SU-DHL-6 (cell line): ENCODE measurements around the gene COL26A1.

Experiments used
- H2AFZ ChIP-seq: fragments of 200-600 bp; sonication (generic); 2 replicates; pipeline ENCODE4 v1.6.1; 2014; ENCODE audit warnings: low read depth, mild to moderate bottlenecking, moderate library complexity, mixed read lengths, antibody characterized with exemption, low read length; ENCODE audit not compliant: severe bottlenecking
- H3F3A ChIP-seq: fragments of 200-600 bp; shearing (Covaris generic); 2 replicates; pipeline ENCODE4 v1.6.0; 2016; ENCODE audit warnings: antibody characterized with exemption, mild to moderate bottlenecking; ENCODE audit not compliant: insufficient read depth
- H3K27ac ChIP-seq: fragments of 200-600 bp; sonication (generic); 2 replicates; pipeline ENCODE4 v1.5.1; 2016; ENCODE audit warnings: low read depth, mild to moderate bottlenecking, low read length, moderate library complexity, mixed read lengths
- H3K27me3 ChIP-seq: fragments of 200-600 bp; sonication (generic), shearing (Covaris generic); 2 replicates; pipeline ENCODE4 v1.6.0; 2014; ENCODE audit warnings: mild to moderate bottlenecking, low read length
- H3K36me3 ChIP-seq: fragments of 200-600 bp; sonication (generic); 2 replicates; pipeline ENCODE4 v1.6.1; 2014; ENCODE audit warnings: mild to moderate bottlenecking, low read length, mixed read lengths
- H3K4me2 ChIP-seq: fragments of 300-600, 200-600 bp; shearing (Covaris generic), sonication (generic); 2 replicates; pipeline ENCODE4 v1.6.0; 2014; ENCODE audit warnings: low read length, low read depth, mild to moderate bottlenecking; ENCODE audit not compliant: poor library complexity, severe bottlenecking
- H3K4me3 ChIP-seq: fragments of 200-600 bp; sonication (generic); 2 replicates; pipeline ENCODE4 v1.5.1; 2014; ENCODE audit warnings: antibody characterized with exemption, low read length, mild to moderate bottlenecking, mixed read lengths; ENCODE audit not compliant: insufficient read depth, poor library complexity, severe bottlenecking
- H3K79me2 ChIP-seq: fragments of 200-600 bp; sonication (generic); 2 replicates; pipeline ENCODE4 v1.6.1; 2014; ENCODE audit warnings: mild to moderate bottlenecking, low read length, moderate library complexity; ENCODE audit not compliant: insufficient read depth
- H3K9ac ChIP-seq: fragments of 200-600 bp; sonication (generic); 2 replicates; pipeline ENCODE4 v1.7.0; 2014; ENCODE audit warnings: mild to moderate bottlenecking, low read length
- H3K9me2 ChIP-seq: fragments of 200-600 bp; sonication (generic); replicated peaks from 2 replicates; pipeline ENCODE4 v1.6.1; 2014; ENCODE audit warnings: low read length; ENCODE audit not compliant: insufficient read depth
- H3K9me3 ChIP-seq: fragments of 200-600 bp; sonication (generic); 2 replicates; pipeline ENCODE4 v1.6.1; 2014; ENCODE audit warnings: low read length, mixed read lengths; ENCODE audit not compliant: insufficient read depth
- H4K20me1 ChIP-seq: fragments of 200-600 bp; sonication (generic); 2 replicates; pipeline ENCODE4 v1.6.1; 2014; ENCODE audit warnings: low read depth, mild to moderate bottlenecking, antibody characterized with exemption, low read length, moderate library complexity, mixed read lengths
- EZH2phosphoT487 ChIP-seq: fragments of 200-600 bp; sonication (generic), shearing (Covaris generic); conservative IDR thresholded peaks from 2 replicates; pipeline ENCODE4 v1.6.1; 2018; ENCODE audit warnings: mild to moderate bottlenecking, antibody characterized with exemption, low read length, moderate library complexity, mixed read lengths
- TF ChIP-seq, protein P1 (sequence below): fragments of 200-600 bp; sonication (generic); IDR thresholded peaks from one replicate; pipeline ENCODE4 v1.5.1; 2017; ENCODE audit warnings: antibody characterized with exemption, mild to moderate bottlenecking, low read length, moderate library complexity; ENCODE audit not compliant: insufficient read depth, poor library complexity, severe bottlenecking

COL26A1 gene

DNA sequence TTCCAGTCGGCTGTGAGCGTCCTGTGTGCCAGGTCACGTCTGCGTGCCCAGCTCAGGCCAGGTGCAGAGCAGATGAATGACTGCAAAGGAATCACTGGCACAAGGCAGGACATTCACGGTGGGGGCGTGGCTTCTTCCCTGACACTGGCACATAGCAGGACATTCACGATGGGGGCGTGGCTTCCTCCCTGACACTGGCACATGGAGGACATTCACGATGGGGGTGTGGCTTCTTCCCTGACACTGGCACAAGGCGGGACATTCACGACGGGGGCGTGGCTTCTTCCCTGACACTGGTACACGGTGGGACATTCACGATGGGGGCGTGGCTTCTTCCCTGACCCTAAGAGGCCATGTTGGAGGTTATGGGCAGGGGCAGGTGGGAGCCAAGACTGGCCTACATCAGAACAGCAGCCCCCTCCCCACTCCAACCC lies 202.1 kb downstream of the COL26A1 start:
- no peak overlapping the region for H3K9ac ChIP-seq
- no peak overlapping the region for H3K27ac ChIP-seq
- H3K9me2 ChIP-seq: no peaks in the 10 kb centered on the region
- no peaks in the 10 kb centered on the region for H3K9me3 ChIP-seq
- H3K79me2 ChIP-seq: no peaks in the 10 kb centered on the region
- H3K27me3 ChIP-seq: peaks cover 12% of the 10 kb centered on the region; the same call in 1 of the 2 replicates
- H4K20me1 ChIP-seq: no peaks in the 10 kb centered on the region
- no peak overlapping the region for H2AFZ ChIP-seq
- no peaks in the 10 kb centered on the region for H3K36me3 ChIP-seq
- H3F3A ChIP-seq: no peaks in the 10 kb centered on the region
- no peak overlapping the region for H3K4me3 ChIP-seq
- H3K4me2 ChIP-seq: no peak overlapping the region
- no peak for TF ChIP-seq EZH2phosphoT487
- TF ChIP-seq, protein P1, sequence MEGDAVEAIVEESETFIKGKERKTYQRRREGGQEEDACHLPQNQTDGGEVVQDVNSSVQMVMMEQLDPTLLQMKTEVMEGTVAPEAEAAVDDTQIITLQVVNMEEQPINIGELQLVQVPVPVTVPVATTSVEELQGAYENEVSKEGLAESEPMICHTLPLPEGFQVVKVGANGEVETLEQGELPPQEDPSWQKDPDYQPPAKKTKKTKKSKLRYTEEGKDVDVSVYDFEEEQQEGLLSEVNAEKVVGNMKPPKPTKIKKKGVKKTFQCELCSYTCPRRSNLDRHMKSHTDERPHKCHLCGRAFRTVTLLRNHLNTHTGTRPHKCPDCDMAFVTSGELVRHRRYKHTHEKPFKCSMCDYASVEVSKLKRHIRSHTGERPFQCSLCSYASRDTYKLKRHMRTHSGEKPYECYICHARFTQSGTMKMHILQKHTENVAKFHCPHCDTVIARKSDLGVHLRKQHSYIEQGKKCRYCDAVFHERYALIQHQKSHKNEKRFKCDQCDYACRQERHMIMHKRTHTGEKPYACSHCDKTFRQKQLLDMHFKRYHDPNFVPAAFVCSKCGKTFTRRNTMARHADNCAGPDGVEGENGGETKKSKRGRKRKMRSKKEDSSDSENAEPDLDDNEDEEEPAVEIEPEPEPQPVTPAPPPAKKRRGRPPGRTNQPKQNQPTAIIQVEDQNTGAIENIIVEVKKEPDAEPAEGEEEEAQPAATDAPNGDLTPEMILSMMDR: no peak

DNA sequence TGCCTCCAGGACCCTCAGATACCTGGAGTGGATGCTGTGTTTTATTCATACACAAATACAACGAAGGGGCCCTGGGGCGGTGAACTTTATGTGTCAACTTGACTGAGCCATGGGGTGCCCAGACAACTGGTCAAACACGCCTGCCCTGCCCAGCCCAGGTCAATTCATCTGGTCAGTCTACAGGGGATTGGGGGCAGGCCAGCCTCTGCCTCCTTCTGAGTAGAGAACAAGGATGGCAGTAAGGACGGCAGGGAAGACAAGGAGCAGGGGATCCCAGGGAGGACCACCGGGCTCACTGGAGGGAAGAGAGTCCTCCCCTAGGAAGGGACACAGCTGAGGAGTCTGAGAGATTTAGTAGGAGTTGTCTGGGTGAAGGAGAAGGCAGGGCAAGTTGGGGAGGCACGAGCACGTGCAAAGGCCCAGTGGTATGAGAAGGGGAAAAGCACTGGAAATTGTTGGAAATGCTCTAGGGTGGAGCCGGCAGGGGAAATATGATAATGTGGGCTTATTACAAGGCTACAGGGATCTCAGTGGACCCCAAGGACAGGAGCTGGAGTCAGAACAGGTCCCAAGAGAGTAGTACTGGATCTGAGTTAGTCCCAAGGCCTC lies 203.0 kb downstream of the COL26A1 start:
- H3F3A ChIP-seq: no peaks in the 10 kb centered on the region
- H3K9me2 ChIP-seq: no peaks in the 10 kb centered on the region
- no peaks in the 10 kb centered on the region for H3K36me3 ChIP-seq
- no peak overlapping the region for H3K27ac ChIP-seq
- H3K79me2 ChIP-seq: no peaks in the 10 kb centered on the region
- H3K4me3 ChIP-seq: no peak overlapping the region
- TF ChIP-seq EZH2phosphoT487: no peak
- TF ChIP-seq, protein P1: no peak
- H3K9me3 ChIP-seq: no peaks in the 10 kb centered on the region
- no peak overlapping the region for H3K9ac ChIP-seq
- H3K27me3 ChIP-seq: peaks cover 13% of the 10 kb centered on the region; the same call in 1 of the 2 replicates
- no peak overlapping the region for H3K4me2 ChIP-seq
- no peak overlapping the region for H2AFZ ChIP-seq
- H4K20me1 ChIP-seq: no peaks in the 10 kb centered on the region

DNA sequence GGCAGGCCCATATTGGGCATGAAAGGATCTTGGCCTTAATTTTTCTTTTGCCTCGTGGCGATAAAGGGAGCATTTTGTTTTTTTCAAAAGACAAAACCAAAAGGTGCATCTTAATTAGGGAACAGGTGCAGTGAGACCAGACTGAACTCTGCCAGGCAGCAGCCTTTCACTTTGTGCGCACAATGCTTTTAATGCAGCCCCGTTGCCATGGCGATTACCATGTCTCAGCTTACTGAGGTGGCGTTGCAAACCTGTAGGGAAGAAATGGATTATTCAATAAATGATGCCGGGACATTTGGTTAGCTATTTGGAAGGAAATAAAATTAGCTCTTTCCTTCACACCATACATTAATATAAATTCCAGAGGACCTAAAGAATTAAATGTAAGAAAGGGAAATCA lies 204.6 kb downstream of the COL26A1 start:
- Histone ChIP-seq H2AFZ (no peak overlapping the region), H3K79me2 (no peaks in the 10 kb centered on the region), H3K4me2 (no peak overlapping the region), H3F3A (no peaks in the 10 kb centered on the region), H3K4me3 (no peak overlapping the region), H3K9me3 (no peaks in the 10 kb centered on the region), H3K36me3 (no peaks in the 10 kb centered on the region), H3K9me2 (no peaks in the 10 kb centered on the region), H3K27me3 (peaks cover 13% of the 10 kb centered on the region; the same call in 1 of the 2 replicates), H3K27ac (no peak overlapping the region), H3K9ac (no peak overlapping the region), H4K20me1 (no peaks in the 10 kb centered on the region)
- TF ChIP-seq, protein P1: no peak
- no peak for TF ChIP-seq EZH2phosphoT487
